Tibial nerve (tissue), 4 donors: ENCODE results near the gene TRPM2.

ENCODE experiments used
- CTCF ChIP-seq, 5 experiments: fragments of 200-600 bp in 3 of 5; fragments of 450-650 bp in 2 of 5; sonication (generic) in 3 of 5; IDR thresholded peaks; one replicate each; pipeline ENCODE4 v1.5.1; 2016 to 2019; ENCODE audit warnings: antibody characterized with exemption in 5 of 5, mild to moderate bottlenecking in 3 of 5, moderate library complexity in 2 of 5
- EP300 ChIP-seq, 2 donors: sonication (generic); formaldehyde crosslinking; IDR thresholded peaks; one replicate each; pipeline ENCODE4 v1.6.1; 2017; ENCODE audit warnings: antibody characterized with exemption in 2 of 2, mild to moderate bottlenecking in 1 of 2
- POLR2A ChIP-seq, 2 donors: fragments of 450-650 bp; IDR thresholded peaks; one replicate each; pipeline ENCODE4 v1.6.1; 2017; ENCODE audit warnings: antibody characterized with exemption in 2 of 2, mild to moderate bottlenecking in 2 of 2, moderate library complexity in 2 of 2

GRCh38 chr21:44436111-44436611, 82.7 kb downstream of the TRPM2 start:
- no peak for TF ChIP-seq CTCF (IDR thresholded peaks at IDR 0.05)
- no peak for TF ChIP-seq EP300 (IDR thresholded peaks at IDR 0.05)
- no peak for TF ChIP-seq POLR2A (IDR thresholded peaks at IDR 0.05)
